ENCODE results near the gene TFR2. TPM values are rescaled to one million over a fixed set of nuclear protein-coding genes. Genes with fewer than 3 reads are reported as not detected.

The TFR2 gene
- total and polyA plus RNA-seq, 2 of the 13 experiments (the other 11 are each of a cell fraction or from before 2014, with no cell fraction given): 36.9 to 64.2 TPM

GRCh38 chr7:100673302-100673941 is 32.1 kb upstream of the TFR2 start, which contains the start of gene GNB2 (continued):
- TF ChIP-seq USF2 (IDR thresholded peaks at IDR 0.05; ENCODE audit: low read depth, low read length) (peak; percentile 98), USF2 (CRISPR knock-in tag; IDR thresholded peaks at IDR 0.05; ENCODE audit: borderline replicate concordance) (peak; percentile 95), POGK (CRISPR knock-in tag; conservative IDR thresholded peaks at IDR 0.05) (peak; percentile 23; the same call in 1 of the 2 replicates), MAX (IDR thresholded peaks at IDR 0.05) (peak; percentile 75), MAZ (IDR thresholded peaks at IDR 0.05; ENCODE audit: borderline replicate concordance, low read depth, low read length) (no peak; the same call in 1 of the 2 replicates), MAZ (CRISPR knock-in tag; IDR thresholded peaks at IDR 0.05; ENCODE audit: low read depth) (peak; percentile 85; the same call in 1 of the 2 replicates), KAT2B (IDR thresholded peaks at IDR 0.05; ENCODE audit: borderline replicate concordance, low read depth, low read length) (no peak), ELK4 (CRISPR knock-in tag; IDR thresholded peaks at IDR 0.05; ENCODE audit: borderline replicate concordance) (no peak), KLF16 (CRISPR knock-in tag; IDR thresholded peaks at IDR 0.05) (peak in 1 of 2 experiments; percentile 87; a peak in 2 of 4 replicates), SALL1 (CRISPR knock-in tag; IDR thresholded peaks at IDR 0.05) (peak; percentile 71; the same call in 1 of the 2 replicates), HNF1A (IDR thresholded peaks at IDR 0.05; ENCODE audit: low read depth) (no peak), HNF1A (CRISPR knock-in tag; IDR thresholded peaks at IDR 0.05; ENCODE audit: borderline replicate concordance) (peak; percentile 60; the same call in 1 of the 2 replicates), ZNF180 (CRISPR knock-in tag; IDR thresholded peaks at IDR 0.05; ENCODE audit: borderline replicate concordance, low read depth) (peak; percentile 34; the same call in 1 of the 2 replicates), ZBED4 (CRISPR knock-in tag; IDR thresholded peaks at IDR 0.05; ENCODE audit: borderline replicate concordance) (peak; percentile 81)
